ENCODE results near the gene MAN1A1. TPM values are rescaled to one million over a fixed set of nuclear protein-coding genes. Genes with fewer than 3 reads are reported as not detected.

The MAN1A1 gene
- total RNA-seq, 2 donors from 2014 or later, result 85.4 to 109 TPM

GRCh38 chr6:119218548-119218947 is 131.0 kb downstream of the MAN1A1 start:
- no peaks in the 10 kb centered on the region for H3K36me3 ChIP-seq (replicated peaks in 1 of 2; ENCODE audit: insufficient read depth in 1 of 2, low read depth in 2 of 2)
- TF ChIP-seq POLR2A (IDR thresholded peaks at IDR 0.05) (no peak), CTCF (IDR thresholded peaks at IDR 0.05) (no peak)
- WGBS, 2 donors, result 42 to 45% methylated on average over 4 of the region's 4 CpGs
- no peak for ATAC-seq
- H3K27ac ChIP-seq, result no peak overlapping the region
- intact Hi-C loops (cut with DNase I), result no loop called here
- no peak overlapping the region for H3K4me3 ChIP-seq
- H3K9me3 ChIP-seq, result no peaks in the 10 kb centered on the region
- peaks cover 19% of the 10 kb centered on the region for H3K4me1 ChIP-seq
- DNase-seq, result peak in 3 of 4 donors; percentile 16 to 58 (median 21)
- H3K27me3 ChIP-seq, result no peaks in the 10 kb centered on the region

- H3K27me3 ChIP-seq, result no peaks in the 10 kb centered on the region
- no peaks in the 10 kb centered on the region for H3K36me3 ChIP-seq (replicated peaks in 1 of 2; ENCODE audit: insufficient read depth in 1 of 2, low read depth in 2 of 2)
- ATAC-seq, result no peak
- TF ChIP-seq CTCF (IDR thresholded peaks at IDR 0.05) (no peak), POLR2A (IDR thresholded peaks at IDR 0.05) (no peak)
- intact Hi-C loops (cut with DNase I), result no loop called here
- 80 to 82% methylated on average over 9 of the region's 9 CpGs for WGBS, 2 donors
- DNase-seq, result no peak
- H3K4me1 ChIP-seq, result peaks cover 19% of the 10 kb centered on the region
- H3K9me3 ChIP-seq, result no peaks in the 10 kb centered on the region
- no peak overlapping the region for H3K4me3 ChIP-seq
- no peak overlapping the region for H3K27ac ChIP-seq
Observed at GRCh38 chr6:119215885-119216590, 133.5 kb downstream of the MAN1A1 start.

- DNase-seq, result no peak
- no peak overlapping the region for H3K4me3 ChIP-seq
- no peak for ATAC-seq
- H3K36me3 ChIP-seq (replicated peaks in 1 of 2; ENCODE audit: insufficient read depth in 1 of 2, low read depth in 2 of 2), result no peaks in the 10 kb centered on the region
- no peaks in the 10 kb centered on the region for H3K27me3 ChIP-seq
- intact Hi-C loops (cut with DNase I), result no loop called here
- no peaks in the 10 kb centered on the region for H3K9me3 ChIP-seq
- H3K4me1 ChIP-seq, result peaks cover 14% of the 10 kb centered on the region
- TF ChIP-seq POLR2A (IDR thresholded peaks at IDR 0.05) (no peak), CTCF (IDR thresholded peaks at IDR 0.05) (no peak)
- 26 to 30% methylated on average over 1 of the region's 1 CpG for WGBS, 2 donors
- H3K27ac ChIP-seq, result no peak overlapping the region
Observed at GRCh38 chr6:119215309-119215708, 134.3 kb downstream of the MAN1A1 start.

- Histone ChIP-seq H3K27ac (no peak overlapping the region), H3K4me1 (peaks cover 11% of the 10 kb centered on the region), H3K27me3 (no peaks in the 10 kb centered on the region), H3K4me3 (no peak overlapping the region), H3K9me3 (no peaks in the 10 kb centered on the region), H3K36me3 (replicated peaks in 1 of 2; ENCODE audit: insufficient read depth in 1 of 2, low read depth in 2 of 2) (no peaks in the 10 kb centered on the region)
- DNase-seq (no peak), ATAC-seq (no peak)
- no peak for TF ChIP-seq POLR2A (IDR thresholded peaks at IDR 0.05)
- TF ChIP-seq CTCF (IDR thresholded peaks at IDR 0.05), result no peak
- intact Hi-C loops (cut with DNase I), result no loop called here
Observed at GRCh38 chr6:119210596-119210995, 139.0 kb downstream of the MAN1A1 start.

Measured in body of pancreas (tissue), 4 donors.